HCT116 (cell line): ENCODE data around the gene C1orf35. TPM values are rescaled to one million over a fixed set of nuclear protein-coding genes. Genes with fewer than 3 reads are reported as not detected.

Experiments used
- ATAC-seq: fragments of 200-7000 bp; cut with Tn5 transposase; 2 replicates; pipeline ENCODE4 v1.9.1; 2020; ENCODE audit warnings: mild to moderate bottlenecking, moderate library complexity
- BruUV-seq: library from RNA; stranded (reverse); fragments of 400-500 nt; replicated peaks from 2 replicates; lab custom pipeline; 2021; lab: Mats Ljungman, UMichigan
- CTCF ChIA-PET: fragments of 300-600 bp; sonication (Branson Sonifier 250); formaldehyde crosslinking; loops from one replicate; lab custom pipeline; 2021; ENCODE audit warnings: antibody characterized with exemption; lab: Charles Lee
- POLR2A ChIA-PET: fragments of 300-600, 350-600 bp; sonication (Branson Sonifier 250); formaldehyde crosslinking; loops from one replicate; lab custom pipeline; 2021; ENCODE audit warnings: antibody characterized with exemption; lab: Charles Lee
- RAD21 ChIA-PET, 2 experiments: fragments of 300-600 bp; sonication (Branson Sonifier 250); formaldehyde crosslinking; loops; one replicate each; lab custom pipeline; 2023; ENCODE audit warnings: low total read pairs in 2 of 2; ENCODE audit not compliant: uncharacterized antibody in 2 of 2, unreplicated experiment in 2 of 2, low non-redundant PET in 1 of 2; lab: Charles Lee
- DNase-seq: peaks from one replicate; pipeline ENCODE4 v3.0.0-alpha.2; 2010; ENCODE audit warnings: low read depth, low spot score
- H2AFZ ChIP-seq: fragments of 200-600 bp; shearing (Covaris generic), sonication (generic); 2 replicates; pipeline ENCODE4 v1.6.1; 2017; ENCODE audit warnings: low read depth, mixed run types, mixed read lengths, antibody characterized with exemption, low read length; ENCODE audit not compliant: poor library complexity, severe bottlenecking
- H3K27ac ChIP-seq: 2 replicates; pipeline ENCODE4 v1.5.1; 2012; ENCODE audit warnings: low read depth, low read length
- H3K27me3 ChIP-seq: fragments of 200-600 bp; sonication (generic); 2 replicates; pipeline ENCODE4 v1.6.1; 2016; ENCODE audit warnings: mixed run types, low read length, mixed read lengths; ENCODE audit not compliant: insufficient read depth
- H3K36me3 ChIP-seq, 2 experiments: fragments of 200-500 bp in 1 of 2; fragments of 200-600 bp in 1 of 2; sonication (Bioruptor generic) in 1 of 2; sonication (generic) in 1 of 2; 2 replicates each; pipeline versions ENCODE4 v1.5.1 to v1.6.1; 2014 to 2016; ENCODE audit warnings: low read length in 2 of 2, inconsistent platforms in 1 of 2, mixed read lengths in 1 of 2, mixed run types in 1 of 2; ENCODE audit not compliant: insufficient read depth in 2 of 2, control insufficient read depth in 1 of 2
- H3K4me1 ChIP-seq, 2 experiments: fragments of 200-600 bp in 1 of 2; sonication (generic) in 1 of 2; 2 replicates each; pipeline versions ENCODE4 v1.5.1 to v1.6.1; 2012 to 2017; ENCODE audit warnings: low read length in 2 of 2, inconsistent platforms in 1 of 2, mild to moderate bottlenecking in 1 of 2, mixed read lengths in 1 of 2, mixed run types in 1 of 2, moderate library complexity in 1 of 2; ENCODE audit not compliant: insufficient read depth in 2 of 2, control insufficient read depth in 1 of 2
- H3K4me2 ChIP-seq: fragments of 200-600 bp; sonication (generic); 2 replicates; pipeline ENCODE4 v1.6.1; 2017; ENCODE audit warnings: mixed run types, low read length, mixed read lengths
- H3K4me3 ChIP-seq, 2 experiments: fragments of 200-600 bp in 1 of 2; sonication (generic) in 1 of 2; replicated peaks in 1 of 2; 2 replicates each; pipeline ENCODE4 v1.5.1; 2011 to 2016; ENCODE audit warnings: low read length in 2 of 2, control low read depth in 1 of 2, low read depth in 1 of 2, mild to moderate bottlenecking in 1 of 2, mixed read lengths in 1 of 2, mixed run types in 1 of 2
- H3K79me2 ChIP-seq: fragments of 200-600 bp; sonication (generic); 2 replicates; pipeline ENCODE4 v1.6.1; 2017; ENCODE audit warnings: mild to moderate bottlenecking, mixed run types, low read length, moderate library complexity, mixed read lengths; ENCODE audit not compliant: insufficient read depth
- H3K9ac ChIP-seq: fragments of 200-600 bp; sonication (generic); 2 replicates; pipeline ENCODE4 v1.6.1; 2016; ENCODE audit warnings: low read length, mixed read lengths
- H3K9me2 ChIP-seq: fragments of 200-600 bp; sonication (generic), shearing (Covaris generic); 2 replicates; pipeline ENCODE4 v1.6.1; 2017; ENCODE audit warnings: mixed run types, mild to moderate bottlenecking, moderate library complexity; ENCODE audit not compliant: insufficient read depth
- H3K9me3 ChIP-seq, 2 experiments: fragments of 200-500 bp in 1 of 2; fragments of 200-600 bp in 1 of 2; sonication (Bioruptor generic) in 1 of 2; sonication (generic) in 1 of 2; 2 replicates each; pipeline ENCODE4 v1.6.1; 2014 to 2017; ENCODE audit warnings: low read length in 2 of 2, mixed read lengths in 2 of 2, inconsistent platforms in 1 of 2, low read depth in 1 of 2, mild to moderate bottlenecking in 1 of 2, mixed run types in 1 of 2, moderate library complexity in 1 of 2; ENCODE audit not compliant: control insufficient read depth in 1 of 2, insufficient read depth in 1 of 2
- H4K20me1 ChIP-seq: fragments of 200-600 bp; sonication (generic), shearing (Covaris generic); 2 replicates; pipeline ENCODE4 v1.6.1; 2017; ENCODE audit warnings: mixed run types, mild to moderate bottlenecking, moderate library complexity; ENCODE audit not compliant: insufficient read depth
- ATF3 ChIP-seq: IDR thresholded peaks from 2 replicates; pipeline ENCODE4 v1.6.1; 2012
- CBX3 ChIP-seq: IDR thresholded peaks from 2 replicates; pipeline ENCODE4 v1.6.1; 2012; ENCODE audit warnings: low read depth
- CEBPB ChIP-seq: IDR thresholded peaks from 2 replicates; pipeline ENCODE4 v1.6.1; 2012; ENCODE audit warnings: low read depth
- ELF1 ChIP-seq: IDR thresholded peaks from 2 replicates; pipeline ENCODE4 v1.6.1; 2012; ENCODE audit warnings: low read depth, borderline replicate concordance
- EZH2phosphoT487 ChIP-seq: fragments of 200-600 bp; IDR thresholded peaks from 2 replicates; pipeline ENCODE4 v1.6.1; 2018; ENCODE audit warnings: antibody characterized with exemption, borderline replicate concordance
- POLR2A ChIP-seq: IDR thresholded peaks from 2 replicates; pipeline ENCODE4 v1.7.0; 2011; ENCODE audit warnings: borderline replicate concordance; ENCODE audit not compliant: insufficient read depth, insufficient read length; ENCODE audit errors: extremely low read depth
- RAD21 ChIP-seq: IDR thresholded peaks from 2 replicates; pipeline ENCODE4 v1.6.1; 2012; ENCODE audit warnings: low read depth, mild to moderate bottlenecking
- SIN3A ChIP-seq: IDR thresholded peaks from 2 replicates; pipeline ENCODE4 v1.6.1; 2012; ENCODE audit warnings: low read depth
- SRF ChIP-seq: IDR thresholded peaks from 2 replicates; pipeline ENCODE4 v1.6.1; 2012; ENCODE audit warnings: low read depth
- YY1 ChIP-seq: IDR thresholded peaks from 2 replicates; pipeline ENCODE4 v1.6.1; 2011; ENCODE audit warnings: low read length, low read depth, moderate library complexity, mild to moderate bottlenecking; ENCODE audit not compliant: insufficient replicate concordance; ENCODE audit errors: extremely low read depth
- ZBTB33 ChIP-seq: IDR thresholded peaks from 2 replicates; pipeline ENCODE4 v1.6.1; 2011; ENCODE audit warnings: mild to moderate bottlenecking, low read length, moderate library complexity; ENCODE audit not compliant: insufficient replicate concordance; ENCODE audit errors: extremely low read depth
- ZFX ChIP-seq: fragments of 450-650 bp; IDR thresholded peaks from 2 replicates; pipeline ENCODE4 v1.6.1; 2017
- ZNF274 ChIP-seq: fragments of 200-500 bp; sonication (Bioruptor generic); IDR thresholded peaks from 2 replicates; pipeline ENCODE4 v1.6.1; 2014; ENCODE audit warnings: mild to moderate bottlenecking, low read depth, low read length, inconsistent platforms
- intact Hi-C: fragments of 100-400 bp; cut with micrococcal nuclease; formaldehyde crosslinking; loops from 2 replicates; pipeline ENCODE4 v1.10.0; 2022
- total RNA-seq: library from RNA; stranded (reverse); gene quantifications from one replicate; pipeline ENCODE4 v1.2.1, GENCODE V29; 2021; ENCODE audit not compliant: unreplicated experiment
- TF ChIP-seq, protein P1 (sequence below): IDR thresholded peaks from 2 replicates; pipeline ENCODE4 v1.6.1; 2012
- TF ChIP-seq, protein P2 (sequence below), 3 experiments: fragments of 200-600 bp in 1 of 3; sonication (generic) in 1 of 3; IDR thresholded peaks in 2 of 3; conservative IDR thresholded peaks in 1 of 3; 2 replicates each; pipeline ENCODE4 v1.5.1; 2012 to 2017; ENCODE audit warnings: low read depth in 2 of 3, low read length in 2 of 3, antibody characterized with exemption in 1 of 3, borderline replicate concordance in 1 of 3, control low read depth in 1 of 3, mild to moderate bottlenecking in 1 of 3, mixed read lengths in 1 of 3, mixed run types in 1 of 3, moderate library complexity in 1 of 3; ENCODE audit not compliant: insufficient read depth in 1 of 3

Gene C1orf35
- total RNA-seq, 1 experiment from 2014 or later, result 26.1 TPM

DNA sequence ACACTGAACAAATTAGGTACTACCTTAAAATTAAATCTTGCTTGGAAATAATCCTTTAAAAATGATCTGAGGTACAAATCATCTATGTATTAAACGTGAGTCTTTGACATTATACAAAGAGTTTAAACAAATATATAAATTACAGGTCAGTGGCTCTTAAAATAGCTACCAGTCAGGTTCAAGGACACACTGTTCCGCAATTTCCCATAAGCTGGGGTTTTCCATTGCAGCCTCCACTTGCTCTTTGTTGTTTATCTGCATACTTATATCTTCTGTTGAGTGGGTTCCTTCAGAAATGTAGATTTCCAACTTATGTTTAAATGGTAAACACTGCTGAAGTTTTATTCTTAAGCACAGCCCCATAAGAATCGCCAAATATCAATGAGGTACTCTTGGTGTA lies 11.7 kb upstream of the C1orf35 start:
- RAD21 ChIA-PET, result no interaction called here
- no TSS peak for BruUV-seq
- CTCF ChIA-PET, result no interaction called here

GRCh38 chr1:228112617-228113016 lies 9.5 kb upstream of the C1orf35 start:
- Histone ChIP-seq H3K79me2 (peaks cover 22% of the 10 kb centered on the region), H3K4me1 (peaks cover 4 to 14% of the 10 kb centered on the region in 2 experiments; a peak in 3 of 4 replicates), H3K36me3 (peaks cover 0 to 4% of the 10 kb centered on the region in 2 experiments; a peak in 1 of 4 replicates), H3K9me3 (peaks cover 0 to 4% of the 10 kb centered on the region in 2 experiments; a peak in 1 of 4 replicates), H3K9me2 (no peaks in the 10 kb centered on the region), H3K9ac (no peak overlapping the region), H3K27ac (no peak overlapping the region), H3K4me2 (no peak overlapping the region), H3K4me3 (no peak overlapping the region), H4K20me1 (no peaks in the 10 kb centered on the region), H3K27me3 (no peaks in the 10 kb centered on the region), H2AFZ (no peak overlapping the region)
- CTCF ChIA-PET, result no interaction called here
- POLR2A ChIA-PET, result no interaction called here
- intact Hi-C loops, result no loop called here
- ATAC-seq, result no peak
- DNase-seq, result no peak
- TF ChIP-seq ATF3 (no peak), YY1 (no peak), POLR2A (no peak), EZH2phosphoT487 (no peak), RAD21 (no peak), ZNF274 (no peak), CEBPB (no peak), ZFX (no peak), ZBTB33 (no peak), SIN3A (no peak), CBX3 (no peak), SRF (no peak)
- TF ChIP-seq, protein P1, sequence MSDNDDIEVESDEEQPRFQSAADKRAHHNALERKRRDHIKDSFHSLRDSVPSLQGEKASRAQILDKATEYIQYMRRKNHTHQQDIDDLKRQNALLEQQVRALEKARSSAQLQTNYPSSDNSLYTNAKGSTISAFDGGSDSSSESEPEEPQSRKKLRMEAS, result no peak
- TF ChIP-seq, protein P2, sequence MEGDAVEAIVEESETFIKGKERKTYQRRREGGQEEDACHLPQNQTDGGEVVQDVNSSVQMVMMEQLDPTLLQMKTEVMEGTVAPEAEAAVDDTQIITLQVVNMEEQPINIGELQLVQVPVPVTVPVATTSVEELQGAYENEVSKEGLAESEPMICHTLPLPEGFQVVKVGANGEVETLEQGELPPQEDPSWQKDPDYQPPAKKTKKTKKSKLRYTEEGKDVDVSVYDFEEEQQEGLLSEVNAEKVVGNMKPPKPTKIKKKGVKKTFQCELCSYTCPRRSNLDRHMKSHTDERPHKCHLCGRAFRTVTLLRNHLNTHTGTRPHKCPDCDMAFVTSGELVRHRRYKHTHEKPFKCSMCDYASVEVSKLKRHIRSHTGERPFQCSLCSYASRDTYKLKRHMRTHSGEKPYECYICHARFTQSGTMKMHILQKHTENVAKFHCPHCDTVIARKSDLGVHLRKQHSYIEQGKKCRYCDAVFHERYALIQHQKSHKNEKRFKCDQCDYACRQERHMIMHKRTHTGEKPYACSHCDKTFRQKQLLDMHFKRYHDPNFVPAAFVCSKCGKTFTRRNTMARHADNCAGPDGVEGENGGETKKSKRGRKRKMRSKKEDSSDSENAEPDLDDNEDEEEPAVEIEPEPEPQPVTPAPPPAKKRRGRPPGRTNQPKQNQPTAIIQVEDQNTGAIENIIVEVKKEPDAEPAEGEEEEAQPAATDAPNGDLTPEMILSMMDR (IDR thresholded peaks at IDR 0.05 in 2 of 3, conservative IDR thresholded peaks at IDR 0.05 in 1 of 3; ENCODE audit: borderline replicate concordance in 1 of 3, insufficient read depth in 1 of 3, low read depth in 2 of 3, low read length in 2 of 3), result no peak
- no TSS peak for BruUV-seq
- RAD21 ChIA-PET, result no interaction called here

More for the DNA sequence above, 11.7 kb upstream of the C1orf35 start:
- POLR2A ChIA-PET, result no interaction called here
- Histone ChIP-seq H3K9me2 (no peaks in the 10 kb centered on the region), H3K36me3 (no peaks in the 10 kb centered on the region), H3K4me1 (peaks cover 0 to 7% of the 10 kb centered on the region in 2 experiments; a peak in 2 of 4 replicates), H3K9me3 (peaks cover 0 to 5% of the 10 kb centered on the region in 2 experiments; a peak in 2 of 4 replicates), H3K27ac (no peak overlapping the region), H3K9ac (no peak overlapping the region), H3K4me3 (no peak overlapping the region), H4K20me1 (no peaks in the 10 kb centered on the region), H3K27me3 (no peaks in the 10 kb centered on the region), H3K79me2 (peaks cover 2% of the 10 kb centered on the region; the same call in 1 of the 2 replicates), H2AFZ (no peak overlapping the region), H3K4me2 (no peak overlapping the region)
- TF ChIP-seq SRF (no peak), POLR2A (no peak), EZH2phosphoT487 (no peak), SIN3A (no peak), ELF1 (no peak)
- DNase-seq, result no peak
- intact Hi-C loops, result no loop called here
- ATAC-seq, result no peak
